ENCODE data around the gene ARHGEF37. TPM values are rescaled to one million over a fixed set of nuclear protein-coding genes. Genes with fewer than 3 reads are reported as not detected.

Gene ARHGEF37
- total RNA-seq, 1 donor from 2014 or later, result 13.4 TPM

GRCh38 chr5:149671544-149671943, 90.2 kb downstream of the ARHGEF37 start:
- Histone ChIP-seq H3K36me3 (no peaks in the 10 kb centered on the region), H3K9me3 (peaks cover 7 to 13% of the 10 kb centered on the region in 2 donors), H3K27me3 (no peaks in the 10 kb centered on the region), H3K27ac (no peak overlapping the region), H3K4me1 (no peaks in the 10 kb centered on the region), H3K4me3 (no peak overlapping the region)
- intact Hi-C loops (cut with DNase I), result no loop called here
- TF ChIP-seq, protein P1, sequence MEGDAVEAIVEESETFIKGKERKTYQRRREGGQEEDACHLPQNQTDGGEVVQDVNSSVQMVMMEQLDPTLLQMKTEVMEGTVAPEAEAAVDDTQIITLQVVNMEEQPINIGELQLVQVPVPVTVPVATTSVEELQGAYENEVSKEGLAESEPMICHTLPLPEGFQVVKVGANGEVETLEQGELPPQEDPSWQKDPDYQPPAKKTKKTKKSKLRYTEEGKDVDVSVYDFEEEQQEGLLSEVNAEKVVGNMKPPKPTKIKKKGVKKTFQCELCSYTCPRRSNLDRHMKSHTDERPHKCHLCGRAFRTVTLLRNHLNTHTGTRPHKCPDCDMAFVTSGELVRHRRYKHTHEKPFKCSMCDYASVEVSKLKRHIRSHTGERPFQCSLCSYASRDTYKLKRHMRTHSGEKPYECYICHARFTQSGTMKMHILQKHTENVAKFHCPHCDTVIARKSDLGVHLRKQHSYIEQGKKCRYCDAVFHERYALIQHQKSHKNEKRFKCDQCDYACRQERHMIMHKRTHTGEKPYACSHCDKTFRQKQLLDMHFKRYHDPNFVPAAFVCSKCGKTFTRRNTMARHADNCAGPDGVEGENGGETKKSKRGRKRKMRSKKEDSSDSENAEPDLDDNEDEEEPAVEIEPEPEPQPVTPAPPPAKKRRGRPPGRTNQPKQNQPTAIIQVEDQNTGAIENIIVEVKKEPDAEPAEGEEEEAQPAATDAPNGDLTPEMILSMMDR (IDR thresholded peaks at IDR 0.05), result no peak
- DNase-seq (ENCODE audit: low spot score in 2 of 2), result no peak

DNA sequence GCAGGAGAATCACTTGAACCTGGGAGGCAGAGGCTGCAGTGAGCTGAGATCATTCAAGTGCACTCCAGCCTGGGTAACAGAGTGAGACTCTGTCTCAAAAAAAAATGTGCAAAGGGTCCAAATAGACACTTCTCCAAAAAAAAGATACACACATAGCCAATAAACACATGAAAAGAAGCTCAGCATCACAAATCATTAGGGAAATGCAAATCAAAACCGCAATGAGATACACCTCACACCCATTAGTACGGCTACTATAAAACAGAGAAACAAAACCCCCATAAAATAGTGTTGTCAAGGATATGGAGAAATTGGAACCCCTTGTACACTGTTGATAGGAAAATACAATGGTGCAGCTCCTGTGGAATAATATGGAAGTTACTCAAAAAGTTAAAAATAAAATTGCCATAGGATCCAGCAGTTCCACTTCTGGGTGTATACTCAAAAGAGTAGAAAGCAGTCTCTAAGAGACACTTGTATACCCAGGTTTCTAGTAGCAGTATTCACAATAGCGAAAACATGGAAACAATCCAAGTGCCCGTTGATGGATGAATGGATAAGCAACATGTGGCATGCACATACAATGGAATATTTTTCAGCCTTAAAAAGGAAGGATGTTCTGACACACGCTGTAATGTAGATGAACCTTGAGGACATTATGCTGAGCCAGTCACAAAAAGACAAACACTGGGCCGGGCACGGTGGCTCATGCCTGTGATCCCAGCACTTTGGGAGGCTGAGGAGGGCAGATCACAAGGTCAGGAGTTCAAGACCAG, 91.6 kb downstream of the ARHGEF37 start:
- no peak for DNase-seq (ENCODE audit: low spot score in 2 of 2)
- H3K27me3 ChIP-seq, result no peaks in the 10 kb centered on the region
- intact Hi-C loops (cut with DNase I), result no loop called here

GRCh38 chr5:149674686-149675085, 93.4 kb downstream of the ARHGEF37 start:
- no peak for DNase-seq (ENCODE audit: low spot score in 2 of 2)

More for the DNA sequence above, 91.6 kb downstream of the ARHGEF37 start:
- Histone ChIP-seq H3K36me3 (no peaks in the 10 kb centered on the region), H3K4me1 (no peaks in the 10 kb centered on the region), H3K9me3 (peaks cover 6 to 9% of the 10 kb centered on the region in 2 donors), H3K4me3 (no peak overlapping the region), H3K27ac (no peak overlapping the region)
- TF ChIP-seq, protein P1 (IDR thresholded peaks at IDR 0.05), result no peak

DNA sequence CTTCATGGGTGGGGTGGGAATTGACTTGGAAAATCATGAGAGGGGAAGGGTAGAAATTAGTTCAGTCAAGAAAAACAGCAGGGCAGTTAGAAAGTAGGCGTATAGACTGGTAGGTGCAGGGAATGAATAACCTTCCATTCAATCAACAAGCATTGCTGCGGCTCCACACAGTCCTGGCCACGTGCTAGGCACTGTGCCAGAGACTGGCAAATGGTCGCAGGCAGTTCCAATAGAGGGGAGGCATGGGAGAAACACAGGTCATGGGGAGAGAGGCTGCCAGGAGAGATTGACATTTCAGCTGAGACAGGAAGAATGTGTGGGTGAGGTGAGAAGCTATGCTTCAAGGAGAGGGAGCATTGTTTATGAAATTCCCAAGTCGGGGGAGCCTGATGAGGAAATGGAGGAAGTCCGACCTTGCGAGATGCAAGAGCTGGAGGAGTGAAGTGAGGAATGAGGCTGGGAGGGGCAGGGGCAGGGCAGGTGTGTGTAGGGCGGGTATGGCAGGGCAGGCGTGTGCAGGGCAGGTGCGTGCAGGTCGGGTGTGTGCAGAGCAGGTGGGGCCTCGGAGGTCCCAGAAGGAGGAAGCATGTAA, 94.4 kb downstream of the ARHGEF37 start:
- Histone ChIP-seq H3K27ac (no peak overlapping the region), H3K27me3 (no peaks in the 10 kb centered on the region), H3K4me3 (no peak overlapping the region), H3K4me1 (no peaks in the 10 kb centered on the region), H3K9me3 (no peaks in the 10 kb centered on the region), H3K36me3 (no peaks in the 10 kb centered on the region)
- intact Hi-C loops (cut with DNase I), result no loop called here
- TF ChIP-seq, protein P1 (IDR thresholded peaks at IDR 0.05), result no peak
- no peak for DNase-seq (ENCODE audit: low spot score in 2 of 2)

More at GRCh38 chr5:149674686-149675085, 93.4 kb downstream of the ARHGEF37 start:
- H3K4me3 ChIP-seq, result no peak overlapping the region
- no peaks in the 10 kb centered on the region for H3K27me3 ChIP-seq
- intact Hi-C loops (cut with DNase I), result no loop called here
- no peaks in the 10 kb centered on the region for H3K4me1 ChIP-seq
- TF ChIP-seq, protein P1 (IDR thresholded peaks at IDR 0.05), result no peak
- H3K27ac ChIP-seq, result no peak overlapping the region
- H3K36me3 ChIP-seq, result no peaks in the 10 kb centered on the region
- no peaks in the 10 kb centered on the region for H3K9me3 ChIP-seq

- no peaks in the 10 kb centered on the region for H3K36me3 ChIP-seq
- TF ChIP-seq, protein P1 (IDR thresholded peaks at IDR 0.05), result no peak
- intact Hi-C loops (cut with DNase I), result no loop called here
- no peaks in the 10 kb centered on the region for H3K4me1 ChIP-seq
- H3K4me3 ChIP-seq, result no peak overlapping the region
- H3K27ac ChIP-seq, result no peak overlapping the region
- DNase-seq (ENCODE audit: low spot score in 2 of 2), result no peak
- no peaks in the 10 kb centered on the region for H3K9me3 ChIP-seq
- H3K27me3 ChIP-seq, result no peaks in the 10 kb centered on the region
Observed at GRCh38 chr5:149677731-149678130, 96.4 kb downstream of the ARHGEF37 start.

Measured in ascending aorta (tissue), 2 donors.